GM12878 (cell line): ENCODE measurements around the gene PAK5. TPM values are rescaled to one million over a fixed set of nuclear protein-coding genes. Genes with fewer than 3 reads are reported as not detected.

Source experiments
- ATAC-seq: fragments of 200-7000 bp; cut with Tn5 transposase; 3 replicates; pipeline ENCODE4 v1.9.1; 2020; ENCODE audit warnings: mild to moderate bottlenecking, moderate library complexity
- Bru-seq: library from RNA; stranded (reverse); fragments of 400-500 nt; gene quantifications from one replicate; lab custom pipeline; 2021; lab: Mats Ljungman, UMichigan
- BruChase-seq, 2 experiments: library from RNA; stranded (reverse); fragments of 400-500 nt; gene quantifications; one replicate each; lab custom pipeline; 2021; lab: Mats Ljungman, UMichigan
- BruUV-seq: library from RNA; stranded (reverse); fragments of 400-500 nt; replicated peaks from 2 replicates; lab custom pipeline; 2021; lab: Mats Ljungman, UMichigan
- CTCF ChIA-PET: fragments of 300-600 bp; sonication (Branson Sonifier 250); formaldehyde crosslinking; extraction: SDS; loops from one replicate; lab custom pipeline; 2021; ENCODE audit warnings: inconsistent platforms; lab: Yijun Ruan, JAX
- POLR2A ChIA-PET: fragments of 350-600 bp; formaldehyde crosslinking; extraction: SDS; loops from one replicate; lab custom pipeline; 2021; ENCODE audit warnings: inconsistent platforms; lab: Charles Lee
- RAD21 ChIA-PET: fragments of 300-600 bp; sonication (Branson Sonifier 250); formaldehyde crosslinking; loops from one replicate; lab custom pipeline; 2023; ENCODE audit warnings: antibody characterized with exemption; ENCODE audit not compliant: unreplicated experiment; lab: Charles Lee
- SMC1A ChIA-PET: fragments of 300-600 bp; sonication (Branson Sonifier 250); formaldehyde crosslinking; loops from one replicate; lab custom pipeline; 2023; ENCODE audit not compliant: unreplicated experiment, uncharacterized antibody; lab: Charles Lee
- DNase-seq: peaks from one replicate; pipeline ENCODE4 v3.0.0-alpha.2; 2011; ENCODE audit warnings: low read depth, low spot score
- FAIRE-seq: peaks from 3 replicates; lab custom pipeline; 2011; peaks lifted over from hg19 to GRCh38; lab: Jason Lieb, UNC
- H2AFZ ChIP-seq: 2 replicates; pipeline ENCODE4 v1.6.0; 2011; ENCODE audit warnings: low read depth, low read length, control low read depth; ENCODE audit not compliant: control insufficient read depth
- H3K27ac ChIP-seq: 2 replicates; pipeline ENCODE4 v1.5.1; 2011; ENCODE audit warnings: control low read depth; ENCODE audit not compliant: control insufficient read depth, insufficient read depth
- H3K27me3 ChIP-seq, 2 experiments: replicated peaks in 1 of 2; 2 replicates each; pipeline versions ENCODE4 v1.6.0 to v1.6.1; 2011; ENCODE audit warnings: low read length in 1 of 2; ENCODE audit not compliant: control insufficient read depth in 2 of 2, insufficient read depth in 2 of 2
- H3K36me3 ChIP-seq, 2 experiments: 2 replicates each; pipeline ENCODE4 v1.5.1; 2011; ENCODE audit warnings: low read length in 1 of 2; ENCODE audit not compliant: control insufficient read depth in 2 of 2, insufficient read depth in 2 of 2
- H3K4me1 ChIP-seq: 2 replicates; pipeline ENCODE4 v1.6.1; 2011; ENCODE audit warnings: mild to moderate bottlenecking, low read length, moderate library complexity, mixed read lengths; ENCODE audit not compliant: control insufficient read depth, insufficient read depth
- H3K4me2 ChIP-seq: 2 replicates; pipeline ENCODE4 v1.6.0; 2011; ENCODE audit warnings: control low read depth; ENCODE audit not compliant: control insufficient read depth, insufficient read depth
- H3K4me3 ChIP-seq: fragments of 200-600 bp; sonication (generic); 2 replicates; pipeline ENCODE4 v1.5.1; 2016
- H3K79me2 ChIP-seq: 2 replicates; pipeline ENCODE4 v1.6.0; 2011; ENCODE audit warnings: low read length; ENCODE audit not compliant: control insufficient read depth, insufficient read depth
- H3K9ac ChIP-seq: 2 replicates; pipeline ENCODE4 v1.8.0; 2011; ENCODE audit warnings: low read length, control low read depth, mixed read lengths; ENCODE audit not compliant: control insufficient read depth, insufficient read depth
- H3K9me3 ChIP-seq: replicated peaks from 3 replicates; pipeline ENCODE4 v1.5.1; 2011; ENCODE audit warnings: mild to moderate bottlenecking, low read length; ENCODE audit not compliant: control insufficient read depth, insufficient read depth
- H4K20me1 ChIP-seq: 2 replicates; pipeline ENCODE4 v1.6.0; 2011; ENCODE audit not compliant: control insufficient read depth, insufficient read depth
- RELA ChIP-seq: fragments of 450-650 bp; IDR thresholded peaks from 2 replicates; pipeline ENCODE4 v1.8.0; 2014; ENCODE audit warnings: borderline replicate concordance; ENCODE audit not compliant: partially characterized antibody
- SIX5 ChIP-seq: IDR thresholded peaks from 2 replicates; pipeline ENCODE4 v1.6.1; 2011; ENCODE audit warnings: mild to moderate bottlenecking, low read depth, low read length, moderate library complexity; ENCODE audit not compliant: severe bottlenecking
- WGBS: methylation state at CpG from one replicate; pipeline ENCODE4 v1.1.6; 2016; ENCODE audit warnings: low lambda C conversion rate; ENCODE audit not compliant: insufficient replicate concordance, insufficient coverage; ENCODE audit errors: missing lambda C conversion rate; 5-methylcytosine and 5-hydroxymethylcytosine counted together
- in situ Hi-C: fragments of 300-500 bp; cut with MboI; formaldehyde crosslinking; loops from 9 replicates; pipeline ENCODE4 v1.14.3; 2018; ENCODE audit warnings: mixed read lengths
- intact Hi-C: fragments of 100-400 bp; cut with micrococcal nuclease; formaldehyde crosslinking; loops from one replicate; pipeline ENCODE4 v1.14.2; 2022; ENCODE audit not compliant: unreplicated experiment
- long read RNA-seq, 2 experiments: library from polyadenylated mRNA; unstranded; transcript quantifications; one replicate each; pipeline ENCODE4 v2.0.0, GENCODE V29; 2019 to 2020
- polyA minus RNA-seq, 3 experiments: library from RNA; depleted of rRNA, polyadenylated mRNA; stranded (reverse); fragments of >200 nt; gene quantifications; 2 replicates each; pipeline ENCODE4 v1.2.3, GENCODE V29; 2011
- polyA plus RNA-seq, 11 experiments: library from polyadenylated mRNA; depleted of rRNA in 4 of 11; unstranded in 6 of 11; stranded (reverse) in 5 of 11; fragments of >200 nt; fragmentation: Nextera tagmentation in 4 of 11; fragmentation: Illumina TruSeq in 1 of 11; extraction: Ambion mirVana in 4 of 11; extraction: Trizol in 1 of 11; gene quantifications; 1 replicate in 1 of 11; 2 replicates in 10 of 11; pipeline versions ENCODE4 v1.2.1 to v1.2.3, GENCODE V29; 2011 to 2016; ENCODE audit warnings: inconsistent platforms in 2 of 11, missing spikeins in 2 of 11, low read depth in 1 of 11
- total RNA-seq, 4 experiments: library from RNA; depleted of rRNA in 3 of 4; stranded (reverse); fragments of >200 nt in 3 of 4; fragmentation: Illumina TruSeq in 1 of 4; extraction: Trizol in 1 of 4; gene quantifications; 2 replicates each; pipeline versions ENCODE4 v1.2.1 to v1.2.3, GENCODE V29; 2013 to 2021

The PAK5 gene
- not detected in 2 replicates for total RNA-seq (2013; cell fraction: nucleolus; rRNA removed)
- total RNA-seq (2014; rRNA removed) (not detected in 2 replicates), total RNA-seq (2014; rRNA removed; fragmentation: Illumina TruSeq; extraction: Trizol) (not detected in 2 replicates), total RNA-seq (2021) (not detected in 2 replicates), polyA plus RNA-seq (2011; rRNA removed) (not detected in 2 replicates), polyA plus RNA-seq (2014; fragmentation: Illumina TruSeq; extraction: Trizol) (not detected in 2 replicates), polyA plus RNA-seq (2014; fragmentation: Nextera tagmentation; extraction: Ambion mirVana) (not detected), polyA plus RNA-seq (2014; rRNA removed) (not detected in 2 replicates), polyA plus RNA-seq (2016; fragmentation: Nextera tagmentation; extraction: Ambion mirVana) (not detected), polyA minus RNA-seq (2011; rRNA and poly(A)+ RNA removed) (not detected in 2 replicates), Bru-seq, nascent RNA (percentile 1 among the genes with signal in this experiment), BruChase-seq, experiment 1, labeled RNA remaining after a 6-hour chase (percentile 1 among the genes with signal in this experiment), BruChase-seq, experiment 2, labeled RNA remaining after a 2-hour chase (percentile 0 among the genes with signal in this experiment)
- not detected for polyA plus RNA-seq (2011; ENCODE audit: low read depth)
- polyA plus RNA-seq (2011; cell fraction: cytosol; rRNA removed), result not detected in 2 replicates
- polyA plus RNA-seq (2011; cell fraction: nucleus; rRNA removed), result not detected in 2 replicates
- polyA plus RNA-seq (2012), result not detected in 2 replicates
- not detected in 2 replicates for polyA minus RNA-seq (2011; cell fraction: cytosol; rRNA and poly(A)+ RNA removed)
- not detected in 2 replicates for polyA minus RNA-seq (2011; cell fraction: nucleus; rRNA and poly(A)+ RNA removed)
- long read RNA-seq, experiment 1, result 0 reads
- long read RNA-seq, experiment 2, partial matches to known transcripts, result 0 of 1 reads
- long read RNA-seq, experiment 2, other reads (novel, unspliced or antisense), result 1 of 1 reads

GRCh38 chr20:9838378-9839295, at the start of gene PAK5:
Gene PAK5 (minus strand): TSS chr20:9839076. CDS start chr20:9644328, 194,748 bp downstream.
- DNase-seq (no peak), ATAC-seq (no peak), FAIRE-seq (no peak)
- SMC1A ChIA-PET, result no interaction called here
- Histone ChIP-seq H3K9ac (no peak within 1 kb of the TSS), H3K27me3 (peaks cover 4 to 8% of the 10 kb centered on the region in 2 experiments; a peak in 3 of 4 replicates), H3K4me2 (no peak within 1 kb of the TSS), H3K36me3 (no peaks in the 10 kb centered on the region), H3K27ac (no peak within 1 kb of the TSS), H2AFZ (no peak within 1 kb of the TSS), H3K4me1 (no peaks in the 10 kb centered on the region), H3K79me2 (no peaks in the 10 kb centered on the region), H3K4me3 (no peak within 1 kb of the TSS), H4K20me1 (no peaks in the 10 kb centered on the region)
- RAD21 ChIA-PET, result no interaction called here
- WGBS, result 25% methylated on average over 54 of the region's 57 CpGs
- POLR2A ChIA-PET, result no interaction called here
- CTCF ChIA-PET, result no interaction called here
- no TSS peak for BruUV-seq
- in situ Hi-C loops, result no loop called here
- intact Hi-C loops, result no loop called here
- TF ChIP-seq SIX5 (no peak), RELA (no peak)
- TF ChIP-seq, all 136 proteins: peak for 0
- H3K9me3 ChIP-seq, result no peaks in the 10 kb centered on the region
